Thoracic aorta endothelial cell (primary cell): ENCODE data around the gene IFNL2. TPM values are rescaled to one million over a fixed set of nuclear protein-coding genes. Genes with fewer than 3 reads are reported as not detected.

Experiments
- total RNA-seq: library from RNA; depleted of rRNA; stranded (reverse); fragments of >200 nt; gene quantifications from 2 replicates; pipeline ENCODE4 v1.2.3, GENCODE V29; 2012

The IFNL2 gene
- total RNA-seq, result not detected in 2 replicates

GRCh38 chr19:39268085-39268484 is at the start of gene IFNL2:
IFNL2 (plus strand) TSS chr19:39268396; CDS start chr19:39268569, 173 bp downstream.

GRCh38 chr19:39244410-39245100 is 23.6 kb upstream of the IFNL2 start, which contains the start of gene IFNL3:
IFNL3 (minus strand) TSS chr19:39245006; CDS start chr19:39244967, 39 bp downstream.

GRCh38 chr19:39248806-39249205 is 19.4 kb upstream of the IFNL2 start, which contains the start of gene IFNL4:
IFNL4 (minus strand) TSS chr19:39248856.

GRCh38 chr19:39296055-39296645 is 28.0 kb downstream of the IFNL2 start, which contains the start of gene IFNL1:
IFNL1 (plus strand) TSS chr19:39296407; CDS start chr19:39296422, 15 bp downstream.

Other genes with a start within 250 kb of the IFNL2 start
- 1.7 and 2.4 TPM in 2 replicates for gene FBXO27, start 235.8 kb upstream of the IFNL2 start, total RNA-seq
- gene ACP7, start 184.0 kb upstream of the IFNL2 start, total RNA-seq, result 0.07 and 0.27 TPM in 2 replicates
- 13.7 and 19.0 TPM in 2 replicates for gene PAK4, start 142.6 kb upstream of the IFNL2 start, total RNA-seq
- not detected in 2 replicates for gene NCCRP1, start 71.4 kb upstream of the IFNL2 start, total RNA-seq
- not detected in 2 replicates for gene SYCN, start 64.1 kb upstream of the IFNL2 start, total RNA-seq
- not detected in 2 replicates for gene IFNL3, start 23.4 kb upstream of the IFNL2 start, total RNA-seq
- not detected in 2 replicates for gene IFNL4, start 19.5 kb upstream of the IFNL2 start, total RNA-seq
- gene IFNL1, start 28.0 kb downstream of the IFNL2 start, total RNA-seq, result not detected in 2 replicates
- 0.27 and 0.43 TPM in 2 replicates for gene LRFN1, start 52.5 kb downstream of the IFNL2 start, total RNA-seq
- 23.1 and 41.3 TPM in 2 replicates for gene GMFG, start 67.6 kb downstream of the IFNL2 start, total RNA-seq
- 36.8 and 59.8 TPM in 2 replicates for gene SAMD4B, start 74.0 kb downstream of the IFNL2 start, total RNA-seq
- gene PAF1, start 122.7 kb downstream of the IFNL2 start, total RNA-seq, result 28.9 and 33.6 TPM in 2 replicates
- 17.4 and 19.6 TPM in 2 replicates for gene MED29, start 123.0 kb downstream of the IFNL2 start, total RNA-seq
- gene ZFP36, start 138.5 kb downstream of the IFNL2 start, total RNA-seq, result 2.5 and 3.2 TPM in 2 replicates
- 20.9 and 27.1 TPM in 2 replicates for gene PLEKHG2, start 144.3 kb downstream of the IFNL2 start, total RNA-seq
- gene RPS16, start 167.6 kb downstream of the IFNL2 start, total RNA-seq, result 132 and 183 TPM in 2 replicates
- gene SUPT5H, start 177.2 kb downstream of the IFNL2 start, total RNA-seq, result 91.4 and 117 TPM in 2 replicates
- 69.2 and 79.4 TPM in 2 replicates for gene TIMM50, start 212.4 kb downstream of the IFNL2 start, total RNA-seq
- gene DLL3, start 230.6 kb downstream of the IFNL2 start, total RNA-seq, result 0.43 and 0.66 TPM in 2 replicates
- gene SELENOV, start 246.7 kb downstream of the IFNL2 start, total RNA-seq, result not detected in 2 replicates